Inflammatory macrophage treated with lipopolysaccharide for 4 hours (primary cell): ENCODE results near the gene ZNF597.
"Not testable (repeated sequence)": the region's sequence is repeated elsewhere in the genome, so short reads cannot be mapped to it uniquely, and the experiment has no call there.

Experiments
- DNase-seq: peaks from one replicate; pipeline ENCODE4 v3.0.0-alpha.2; 2020

ZNF597 gene

DNA sequence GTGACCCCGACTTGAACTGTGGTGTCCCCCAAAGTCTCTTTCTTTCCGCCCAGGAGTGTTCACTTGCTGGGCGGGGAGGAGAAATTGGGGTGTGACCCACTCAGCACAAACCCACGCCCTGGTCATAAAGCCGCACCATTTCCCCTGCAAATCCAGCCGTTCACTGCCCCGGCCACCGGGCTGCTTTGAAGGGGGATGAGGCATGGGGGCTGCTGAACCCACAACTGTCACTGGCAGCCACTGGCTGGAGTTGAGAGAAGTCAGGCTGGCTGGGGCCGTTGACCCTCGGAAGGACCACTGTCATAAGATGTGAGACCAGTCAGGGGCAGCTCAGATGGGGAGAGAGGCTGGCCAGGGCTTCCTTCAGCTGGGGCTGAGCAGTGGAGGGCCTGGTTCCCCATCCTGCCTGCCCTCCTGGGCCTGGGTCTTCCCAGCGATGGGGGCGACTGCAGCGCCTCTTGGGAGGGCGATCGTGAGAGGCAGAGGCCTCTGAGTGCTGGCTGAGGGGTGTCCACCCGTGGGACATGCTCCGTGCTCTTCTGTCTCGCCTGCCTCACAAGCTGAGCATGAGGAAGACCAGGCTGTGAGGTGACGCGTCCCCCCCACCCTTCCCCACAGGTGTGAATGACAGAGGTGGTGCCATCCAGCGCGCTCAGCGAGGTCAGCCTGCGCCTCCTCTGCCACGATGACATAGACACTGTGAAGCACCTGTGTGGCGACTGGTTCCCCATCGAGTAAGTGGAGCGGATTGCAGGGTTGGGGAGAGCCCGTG lies 32.5 kb upstream of the ZNF597 start:
- DNase-seq = no peak

DNA sequence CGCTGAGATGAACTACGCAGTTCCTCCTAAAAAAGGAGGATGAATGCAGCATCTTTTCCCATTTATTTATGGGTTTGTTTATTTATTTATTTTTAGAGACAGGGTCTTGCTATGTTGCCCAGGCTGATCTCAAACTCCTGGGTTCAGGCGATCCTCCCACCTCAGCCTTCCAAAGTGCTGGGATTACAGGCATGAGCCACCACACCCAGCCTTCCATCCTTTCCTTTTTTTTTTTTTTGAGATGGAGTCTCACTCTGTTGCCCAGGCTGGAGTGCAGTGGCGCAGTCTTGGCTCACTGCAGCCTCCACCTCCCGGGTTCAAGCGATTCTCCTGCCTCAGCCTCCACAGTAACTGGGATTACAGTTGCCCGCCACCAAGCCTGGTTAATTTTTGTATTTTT lies 31.6 kb upstream of the ZNF597 start:
- DNase-seq = not testable (repeated sequence)

DNA sequence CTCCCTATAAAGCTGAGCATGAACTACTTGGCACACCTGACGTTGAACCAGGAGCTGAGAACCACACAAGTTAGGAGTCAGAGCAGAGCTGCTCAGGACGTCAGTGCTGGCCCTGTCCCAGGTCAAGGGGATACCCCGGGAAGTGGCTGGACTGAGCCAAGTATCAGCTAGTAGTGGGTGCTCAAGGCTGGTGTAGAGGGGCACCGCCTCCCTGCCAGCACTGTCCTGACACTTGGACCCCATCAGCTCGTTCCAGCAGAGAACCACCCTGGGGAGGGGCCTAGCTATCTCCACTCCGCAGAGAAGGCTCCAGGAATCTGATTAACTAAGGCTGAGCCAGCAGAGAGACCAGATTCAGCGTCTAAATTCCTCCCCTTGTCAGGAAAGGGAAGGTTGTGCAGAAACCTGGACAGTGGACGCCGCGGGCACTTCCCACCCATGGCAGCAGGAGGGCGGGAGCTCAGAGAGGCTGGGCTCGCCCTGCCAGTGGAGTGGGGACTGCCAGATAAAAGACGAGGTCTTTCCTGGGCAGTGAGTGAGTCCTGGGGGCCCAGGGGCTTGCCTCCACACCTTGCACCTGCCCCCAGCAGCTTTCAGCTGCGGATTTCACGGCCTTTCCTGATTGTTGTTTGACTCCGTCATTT lies 31.0 kb upstream of the ZNF597 start:
- no peak for DNase-seq

DNA sequence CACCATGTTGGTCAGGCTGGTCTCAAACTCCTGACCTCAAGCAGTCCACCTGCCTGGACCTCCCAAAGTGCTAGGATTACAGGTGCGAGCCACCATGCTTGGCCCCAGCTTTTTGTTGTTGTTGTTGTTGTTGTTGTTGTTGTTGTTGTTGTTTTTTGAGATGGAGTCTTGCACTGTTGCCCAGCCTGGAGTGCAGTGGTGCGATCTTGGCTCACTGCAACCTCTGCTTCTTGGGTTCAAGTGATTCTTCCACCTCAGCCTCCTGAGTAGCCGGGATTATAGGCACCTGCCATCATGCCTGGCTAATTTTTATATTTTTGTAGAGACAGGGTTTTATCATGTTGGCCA lies 30.3 kb upstream of the ZNF597 start:
- not testable (repeated sequence) for DNase-seq

DNA sequence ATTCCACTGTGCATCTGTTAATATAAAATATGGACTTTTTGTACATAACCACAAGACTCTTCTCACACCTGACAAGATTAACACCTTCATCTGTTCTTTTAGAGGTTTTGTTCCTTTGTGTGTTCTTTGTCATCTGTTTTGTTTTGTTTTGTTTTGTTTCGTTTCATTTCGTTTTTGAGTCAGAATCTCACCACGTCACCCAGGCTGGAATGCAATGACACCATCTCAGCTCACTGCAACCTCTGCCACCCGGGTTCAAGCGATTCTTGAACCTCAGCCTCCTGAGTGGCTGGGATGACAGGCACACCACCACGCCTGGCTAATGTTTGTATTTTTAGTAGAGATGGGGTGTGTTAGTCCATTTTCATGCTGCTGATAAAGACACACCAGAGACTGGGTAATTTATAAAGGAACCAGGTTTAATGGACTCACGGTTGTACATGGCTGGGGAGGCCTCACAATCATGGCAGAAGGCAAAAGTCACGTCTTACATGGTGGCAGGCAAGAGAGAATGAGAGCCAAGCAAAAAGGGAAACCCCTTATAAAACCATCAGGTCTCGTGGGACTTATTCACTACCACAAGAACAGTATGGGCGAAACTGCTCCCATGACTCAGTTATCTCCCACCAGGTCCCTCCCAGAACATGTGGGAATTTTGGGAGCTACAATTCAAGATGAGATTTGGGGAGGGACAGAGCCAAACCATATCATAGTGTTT lies 29.7 kb upstream of the ZNF597 start:
- no peak for DNase-seq

DNA sequence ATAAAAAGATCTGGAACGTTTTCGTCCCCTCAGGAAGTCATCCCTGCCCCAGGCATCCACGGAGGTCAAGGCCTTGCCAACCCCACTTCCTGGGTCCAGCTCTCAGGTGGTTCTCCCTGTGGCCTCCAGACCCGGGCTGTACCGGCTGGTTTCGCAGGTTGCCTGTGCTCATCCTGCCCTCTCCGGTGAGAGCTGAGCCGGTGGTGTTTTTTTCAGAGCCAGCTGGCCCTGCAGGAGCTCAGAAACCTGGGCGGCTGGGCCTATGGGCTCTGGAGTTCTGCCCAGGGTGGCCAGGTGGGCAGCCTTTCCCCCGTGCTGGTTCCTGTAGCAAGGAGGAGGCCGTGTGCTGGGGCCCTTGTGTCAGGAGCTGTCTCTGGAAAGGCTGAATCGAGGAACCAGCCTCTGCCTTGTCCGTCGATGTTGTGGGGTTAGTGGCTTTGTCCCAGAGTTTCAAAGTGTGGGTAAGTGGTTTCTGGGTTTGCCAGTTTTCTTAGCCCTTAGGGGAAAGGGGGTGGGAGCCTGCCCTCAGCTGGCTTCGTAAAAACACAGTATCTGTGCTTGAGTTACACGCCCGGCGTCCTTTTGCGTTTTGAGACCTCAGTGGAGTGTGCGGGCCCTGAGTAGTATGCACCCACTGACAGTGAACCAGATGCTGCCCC lies 28.3 kb upstream of the ZNF597 start:
- DNase-seq = no peak

DNA sequence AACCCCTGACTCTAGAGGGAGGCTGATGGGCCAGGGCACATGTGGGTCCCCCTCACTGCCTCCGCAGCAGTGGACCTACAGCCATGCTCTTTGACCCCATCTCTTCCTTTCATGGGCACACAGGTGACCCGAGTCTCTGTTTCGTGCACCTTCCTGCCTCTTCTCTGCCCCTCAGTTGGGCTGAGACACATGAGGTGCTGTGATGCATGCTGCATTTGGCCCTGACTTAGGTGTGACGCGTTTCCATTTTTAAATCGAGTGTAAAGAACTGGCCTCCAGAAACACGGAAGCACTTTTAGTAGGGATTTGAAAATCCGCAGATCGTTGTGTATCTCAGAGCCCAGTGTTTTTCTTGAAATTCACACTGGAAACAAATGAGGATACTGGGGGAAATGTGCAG lies 27.4 kb upstream of the ZNF597 start:
- DNase-seq = no peak

DNA sequence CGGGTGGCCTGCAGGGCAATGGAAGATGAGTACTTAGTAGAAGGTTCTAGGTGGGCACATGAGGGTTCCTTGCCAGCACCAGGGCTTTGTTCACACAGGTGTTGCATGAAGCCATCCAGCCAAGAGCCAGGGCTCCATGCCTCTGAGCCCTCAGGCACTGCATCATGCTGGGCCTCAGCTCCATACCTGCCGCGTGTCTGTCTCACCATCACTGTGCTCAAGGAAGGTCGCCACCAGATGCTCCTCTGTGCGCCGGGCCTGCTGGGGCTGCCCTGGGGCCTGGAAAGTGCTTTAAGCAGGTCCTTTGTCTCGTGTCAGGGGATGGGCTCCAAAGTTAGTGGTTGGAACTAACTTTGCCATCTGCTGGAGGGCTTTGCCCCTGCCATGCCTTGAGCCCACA lies 26.4 kb upstream of the ZNF597 start:
- no peak for DNase-seq

DNA sequence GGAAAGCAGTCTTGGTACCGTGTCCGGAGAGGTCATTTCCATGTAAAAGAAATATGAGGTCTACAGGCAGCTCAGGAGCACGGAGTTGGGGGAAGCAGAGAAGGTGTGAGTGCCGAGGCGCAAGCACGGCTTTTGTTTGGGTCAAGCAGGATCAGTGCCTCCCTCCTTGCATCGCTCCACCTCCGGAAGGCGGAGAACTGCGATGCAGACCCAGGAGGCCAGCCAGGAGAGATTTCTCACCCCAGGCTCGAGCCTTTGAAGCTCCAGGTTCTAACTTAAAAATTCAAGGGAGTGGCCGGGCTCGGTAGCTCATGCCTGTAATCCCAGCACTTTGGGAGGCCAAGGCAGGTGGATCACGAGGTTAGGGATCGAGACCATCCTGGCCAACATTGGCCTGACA lies 25.2 kb upstream of the ZNF597 start:
- DNase-seq = no peak

DNA sequence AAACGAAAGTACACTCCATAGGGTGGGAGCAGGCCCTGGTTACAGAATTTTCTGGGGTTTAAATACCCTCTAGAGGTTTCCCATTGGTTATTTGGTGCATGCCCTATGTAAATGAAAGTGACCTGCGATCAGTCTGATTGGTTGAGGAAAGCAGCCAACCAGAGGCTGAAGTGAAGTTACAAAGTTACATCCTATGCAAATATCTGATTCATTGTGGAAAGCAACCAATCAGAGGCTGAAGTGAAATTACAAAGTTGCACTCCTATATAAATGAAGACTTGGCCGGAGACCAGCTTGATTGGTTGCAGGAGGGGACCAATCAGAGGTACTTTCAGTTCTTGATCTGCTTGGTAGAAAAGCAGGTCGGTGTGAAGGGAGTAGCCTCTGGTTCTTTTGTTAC lies 24.6 kb upstream of the ZNF597 start:
- peak; percentile 73 for DNase-seq

DNA sequence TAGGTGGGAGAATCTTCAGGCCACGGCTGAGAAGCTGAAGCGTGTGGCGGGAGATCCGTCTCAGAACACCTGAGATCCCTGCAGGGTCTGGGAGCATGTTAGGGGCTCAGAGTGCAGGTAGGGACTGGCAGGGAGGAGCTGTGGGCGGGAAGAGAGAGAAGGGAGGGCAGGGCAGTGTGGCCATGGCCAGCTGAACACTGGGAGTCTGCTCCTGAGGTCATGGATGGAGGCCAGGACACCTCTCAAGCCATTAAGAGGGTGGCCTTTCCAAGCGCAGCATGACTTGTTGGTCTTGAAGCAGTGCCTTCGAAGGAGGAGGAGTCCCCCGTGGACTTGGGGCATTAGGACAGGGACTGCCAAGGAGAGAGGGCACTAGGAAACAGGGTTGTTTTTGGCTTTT lies 23.9 kb upstream of the ZNF597 start:
- no peak for DNase-seq

DNA sequence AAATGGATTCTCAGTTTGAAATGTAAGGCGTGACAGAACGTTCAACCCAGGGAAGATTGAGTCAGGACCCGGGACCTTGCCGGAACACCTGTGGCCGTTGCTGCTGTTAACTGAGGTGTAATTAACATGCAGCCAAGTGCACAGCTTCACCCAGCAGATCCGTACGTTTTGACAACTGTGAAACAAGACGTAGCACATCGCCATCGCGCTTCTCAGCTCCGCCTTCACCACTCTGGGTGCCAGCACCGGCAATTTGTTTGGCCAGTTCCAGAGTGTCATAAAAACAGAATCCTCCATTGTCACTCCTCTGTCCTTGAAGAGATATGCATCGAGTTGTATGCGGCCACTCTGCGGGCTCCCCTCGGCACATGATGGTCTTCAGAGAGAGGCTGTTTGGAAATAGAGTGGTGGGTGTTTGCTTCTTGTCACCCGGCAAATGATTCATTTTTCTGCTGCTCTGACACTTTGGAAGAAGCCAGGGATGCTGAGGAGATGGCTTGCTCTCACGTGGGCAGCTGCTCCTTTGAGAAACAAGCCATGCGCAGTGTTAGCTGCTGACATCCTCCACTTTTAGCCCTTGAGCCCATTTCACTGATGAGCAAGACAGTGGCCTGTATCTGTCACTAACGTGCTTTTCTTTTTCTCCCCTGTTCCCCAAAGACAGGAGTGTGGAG lies 22.7 kb upstream of the ZNF597 start:
- no peak for DNase-seq

DNA sequence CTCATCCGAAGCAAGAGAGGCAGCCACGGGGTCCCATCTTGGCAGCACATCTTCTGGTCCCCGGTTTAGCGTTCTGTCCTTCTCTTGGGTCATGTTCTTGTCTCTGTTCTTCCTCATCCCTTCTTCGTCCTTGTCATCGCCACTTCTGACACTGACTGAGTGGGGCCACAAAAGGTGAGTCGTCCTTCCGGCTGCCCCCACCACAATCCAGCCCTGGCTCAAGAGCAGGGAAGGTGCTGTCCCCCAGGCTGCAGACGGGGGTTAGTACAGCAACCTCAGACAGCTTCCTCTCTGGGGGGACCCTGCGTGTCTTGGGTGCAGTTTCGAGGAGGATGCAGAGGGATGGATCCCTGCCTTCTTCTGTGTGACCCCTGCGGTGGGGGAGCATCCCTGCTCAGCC lies 22.0 kb upstream of the ZNF597 start:
- no peak for DNase-seq

DNA sequence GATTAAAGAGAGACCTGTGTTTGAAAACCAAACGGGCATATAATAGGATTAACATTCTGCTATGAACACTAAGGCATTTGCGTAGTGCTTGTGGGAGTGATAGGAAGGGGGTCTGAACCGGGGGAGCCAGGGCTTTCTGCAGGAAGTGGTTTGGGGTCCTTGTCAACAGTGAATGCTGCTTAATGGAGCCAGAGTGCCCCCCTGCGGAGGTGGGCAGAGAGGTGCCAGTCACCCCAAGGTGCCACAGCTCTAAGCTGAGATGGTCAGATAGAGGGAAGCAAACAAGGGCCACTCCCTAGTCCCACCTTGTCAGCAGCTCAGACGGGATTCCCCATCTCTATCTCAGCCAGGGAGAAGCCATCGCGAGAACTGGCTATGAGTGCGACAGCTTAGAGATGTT lies 17.8 kb upstream of the ZNF597 start:
- DNase-seq = peak; percentile 45

DNA sequence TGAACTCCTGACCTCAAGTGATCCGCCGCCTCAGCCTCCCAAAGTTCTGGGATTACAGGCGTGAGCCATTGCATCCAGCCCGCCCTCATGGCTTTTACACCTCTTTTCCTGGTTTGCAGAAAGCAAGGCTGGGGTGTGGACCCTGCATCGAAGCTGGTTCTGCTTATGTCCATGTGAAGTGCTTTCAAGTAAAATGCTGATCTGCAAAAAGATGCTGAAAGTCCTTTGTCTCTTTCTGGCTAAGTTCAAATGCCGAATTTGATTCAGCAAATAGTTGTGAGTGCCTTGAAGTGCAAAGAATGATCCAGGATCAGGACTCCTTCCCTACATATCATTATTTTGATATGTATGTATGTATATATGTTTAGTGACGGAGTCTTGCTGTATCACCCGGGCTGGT lies 17.3 kb upstream of the ZNF597 start:
- DNase-seq = no peak

DNA sequence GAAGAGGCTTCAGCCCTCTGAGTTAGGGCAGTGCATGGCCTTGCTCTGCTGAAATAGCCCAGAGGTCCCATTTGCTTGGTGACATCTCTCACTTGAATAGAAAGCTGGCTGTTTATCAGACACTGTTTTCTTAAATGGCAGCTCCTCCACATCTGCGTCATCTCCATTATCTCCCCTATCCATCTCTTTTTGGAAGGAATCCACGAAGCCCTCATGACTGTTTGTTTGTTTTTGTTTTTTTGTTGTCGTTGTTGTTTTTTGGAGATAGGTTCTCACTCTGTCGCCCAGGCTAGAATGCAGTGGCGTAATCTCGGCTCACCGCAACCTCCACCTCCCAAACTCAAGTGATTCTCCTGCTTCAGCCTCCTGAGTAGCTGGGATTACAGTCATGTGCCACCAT lies 16.8 kb upstream of the ZNF597 start:
- DNase-seq = no peak

DNA sequence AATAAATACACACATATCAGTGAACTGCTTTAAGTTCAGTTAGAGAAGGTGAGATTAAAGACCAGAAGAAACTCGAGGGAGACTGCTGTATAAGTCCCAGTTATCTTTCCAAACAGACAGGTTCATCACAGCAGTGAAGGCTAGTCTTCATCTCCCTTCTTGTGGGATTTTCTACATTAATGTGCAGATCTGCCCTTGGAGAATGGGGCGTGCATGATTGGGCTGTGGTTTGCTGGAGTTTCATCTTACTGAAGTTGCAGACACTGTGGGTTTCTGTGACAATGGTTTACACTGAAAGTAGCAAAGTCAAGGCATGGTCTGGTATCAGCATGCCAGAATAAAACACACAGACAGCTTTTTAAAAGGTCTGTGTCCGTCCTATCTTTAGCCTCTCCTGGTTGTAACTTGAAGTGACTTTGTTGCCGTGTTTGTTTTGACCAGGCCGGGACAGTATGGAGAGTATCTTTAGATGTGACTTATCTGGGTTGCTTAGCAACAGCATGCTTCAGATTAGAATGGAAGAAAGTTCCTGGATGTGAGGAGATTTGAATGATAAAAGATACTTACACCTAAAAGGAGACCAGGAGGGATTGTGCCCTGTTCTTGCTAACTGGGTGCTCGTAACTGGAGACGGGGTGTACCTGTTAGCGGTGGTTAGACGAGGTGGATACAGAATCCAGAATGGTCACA lies 16.2 kb upstream of the ZNF597 start:
- DNase-seq = no peak

DNA sequence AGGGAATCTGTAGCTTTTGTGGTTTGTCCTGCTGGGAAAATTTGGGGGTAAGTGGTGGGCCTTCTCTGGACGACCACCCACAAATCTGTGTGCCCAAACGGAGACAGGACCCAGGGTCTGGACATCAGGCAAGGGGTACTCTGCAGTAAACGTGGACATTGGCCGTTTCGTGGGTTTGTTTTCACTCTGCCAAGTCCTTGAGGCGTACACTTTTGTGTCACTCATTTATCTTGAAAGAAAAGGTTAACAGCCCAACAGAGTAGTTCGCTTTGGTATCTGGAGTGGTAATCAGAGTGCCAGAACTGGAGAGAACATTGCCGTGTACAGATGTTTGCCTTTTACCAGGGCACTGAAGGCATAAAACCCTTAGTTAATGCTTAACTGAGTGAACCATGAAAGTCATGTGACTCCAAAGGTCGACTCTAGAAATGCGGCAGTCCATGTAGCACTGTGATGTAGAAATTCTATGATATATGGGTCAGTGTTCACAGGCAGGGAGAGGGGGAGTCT lies 15.6 kb upstream of the ZNF597 start:
- peak; percentile 41 for DNase-seq

DNA sequence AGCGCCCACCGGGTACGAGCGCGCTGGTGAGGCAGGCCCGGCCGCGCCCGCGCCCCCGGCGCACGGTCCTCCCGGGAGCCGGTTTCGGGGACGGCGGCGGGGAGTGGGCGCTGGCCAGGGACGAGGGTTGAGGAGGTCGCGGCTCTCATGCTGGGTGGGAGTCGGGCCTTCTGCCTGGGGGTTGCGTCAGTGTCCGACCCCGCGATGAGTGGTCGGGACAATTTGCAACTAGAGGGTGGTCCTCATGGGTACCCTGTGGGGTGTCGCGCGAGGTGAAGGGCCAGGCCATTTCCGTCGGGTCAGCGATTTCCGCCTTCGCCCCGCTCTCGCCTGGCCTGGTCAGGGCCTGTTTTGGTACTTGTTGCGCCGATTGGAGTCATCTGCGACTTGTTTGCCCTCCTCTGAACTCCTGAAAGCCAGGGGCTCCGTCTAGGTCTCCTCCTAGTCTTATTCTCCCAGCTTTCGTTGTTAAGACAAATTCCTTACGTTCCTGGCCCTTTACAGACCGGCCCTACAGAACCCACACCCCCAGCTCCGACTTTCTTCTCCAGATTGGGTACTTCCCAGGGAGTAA lies 15.1 kb upstream of the ZNF597 start:
- peak; percentile 13 for DNase-seq

DNA sequence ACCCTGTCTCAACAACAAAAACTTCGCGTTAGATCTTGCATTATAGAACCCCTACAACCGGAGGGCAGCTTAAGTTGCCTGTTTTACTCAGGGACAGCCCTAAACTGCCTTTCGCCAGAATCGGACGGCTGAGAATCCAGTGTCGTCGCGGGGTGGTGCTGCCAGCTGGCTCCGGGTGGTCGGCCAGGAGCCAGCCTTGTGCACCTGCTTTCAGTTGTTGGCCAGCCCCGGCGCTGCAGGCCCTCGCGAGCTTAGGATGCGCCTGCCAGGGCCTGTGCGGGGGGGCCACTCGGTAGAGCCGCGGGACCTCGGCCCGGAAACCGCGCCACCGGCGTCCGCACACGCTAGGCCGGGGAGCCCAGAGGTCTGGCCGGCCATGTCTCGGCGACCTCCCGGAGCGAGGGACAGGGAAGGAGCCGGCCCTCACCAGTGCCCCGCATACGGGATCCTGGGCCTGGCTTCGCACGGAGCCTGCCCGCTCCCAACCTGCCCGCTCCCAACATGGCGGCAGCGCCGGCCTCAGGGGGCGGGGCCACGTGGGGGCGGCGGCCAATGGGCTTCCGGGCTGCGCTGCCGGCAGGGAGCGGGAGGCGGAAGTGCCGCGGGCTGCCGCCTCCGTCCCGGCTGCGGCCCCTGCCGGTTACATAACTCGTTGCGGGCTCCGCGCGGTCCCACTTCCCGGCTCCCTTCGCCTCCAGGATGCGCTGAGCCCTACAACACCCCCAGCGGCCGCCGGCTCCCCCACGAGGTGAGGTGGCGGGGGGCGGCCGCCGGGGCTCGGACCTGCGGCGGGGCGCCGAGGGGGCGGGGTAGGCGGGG lies 14.3 kb upstream of the ZNF597 start:
- DNase-seq = peak; percentile 93

DNA sequence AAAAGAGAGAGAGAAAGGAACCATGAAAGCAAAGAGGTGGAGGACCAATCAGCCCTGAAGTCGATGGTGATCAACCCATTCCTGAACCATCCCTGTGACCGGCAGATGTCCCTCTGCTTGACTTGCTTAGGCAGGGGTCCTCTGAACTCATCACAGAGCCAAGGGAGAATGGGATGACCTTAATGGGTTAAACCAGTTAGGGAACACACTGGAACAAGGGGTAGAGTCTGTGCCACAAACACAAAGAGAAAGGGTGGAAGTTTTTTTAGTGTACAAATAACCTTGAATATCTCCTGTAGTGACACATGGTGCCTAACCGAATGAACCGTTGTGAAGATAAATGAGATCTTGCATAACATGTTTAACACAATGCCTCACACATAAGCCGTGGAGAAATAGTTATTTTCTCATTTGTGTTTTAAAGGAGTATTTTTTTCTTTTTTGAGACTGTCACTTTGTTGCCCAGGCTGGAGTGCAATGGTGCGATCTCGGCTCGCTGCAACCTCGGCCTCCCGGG lies 11.4 kb upstream of the ZNF597 start:
- no peak for DNase-seq
